MM.1S (cell line): Measurements from ENCODE around the gene LAMTOR5.

Experiments
- EZH2 ChIP-seq: fragments of 300-600 bp; sonication (generic); optimal IDR thresholded peaks from 2 replicates; pipeline ENCODE3; 2017; ENCODE audit warnings: low read depth, mild to moderate bottlenecking, antibody characterized with exemption, low read length, mixed read lengths
- TF ChIP-seq, protein P1 (sequence below): fragments of 300-600 bp; sonication (generic); IDR thresholded peaks from 2 replicates; pipeline ENCODE4 v1.5.1; 2016; ENCODE audit warnings: antibody characterized with exemption, low read length, mixed read lengths

DNA sequence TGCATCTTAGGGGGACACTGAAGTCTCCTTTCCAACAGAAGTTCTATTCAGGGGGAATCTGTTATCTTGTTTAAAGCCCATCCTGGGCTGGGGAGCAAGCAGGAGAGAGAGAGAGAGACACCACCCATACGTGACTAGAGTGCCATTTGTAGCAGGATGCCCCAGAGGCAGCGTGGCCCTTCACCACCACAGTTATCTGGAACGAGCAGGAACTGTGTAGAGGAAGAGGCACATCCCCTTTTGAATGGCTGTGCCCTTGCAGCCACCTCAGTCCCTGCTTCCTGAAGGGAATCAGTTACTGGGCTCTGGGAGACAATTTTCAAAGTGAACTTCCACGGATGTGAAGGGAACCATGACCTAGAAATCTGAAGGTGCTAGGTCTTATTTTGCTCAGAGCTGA, 19.4 kb upstream of the LAMTOR5 start:
- TF ChIP-seq, protein P1, sequence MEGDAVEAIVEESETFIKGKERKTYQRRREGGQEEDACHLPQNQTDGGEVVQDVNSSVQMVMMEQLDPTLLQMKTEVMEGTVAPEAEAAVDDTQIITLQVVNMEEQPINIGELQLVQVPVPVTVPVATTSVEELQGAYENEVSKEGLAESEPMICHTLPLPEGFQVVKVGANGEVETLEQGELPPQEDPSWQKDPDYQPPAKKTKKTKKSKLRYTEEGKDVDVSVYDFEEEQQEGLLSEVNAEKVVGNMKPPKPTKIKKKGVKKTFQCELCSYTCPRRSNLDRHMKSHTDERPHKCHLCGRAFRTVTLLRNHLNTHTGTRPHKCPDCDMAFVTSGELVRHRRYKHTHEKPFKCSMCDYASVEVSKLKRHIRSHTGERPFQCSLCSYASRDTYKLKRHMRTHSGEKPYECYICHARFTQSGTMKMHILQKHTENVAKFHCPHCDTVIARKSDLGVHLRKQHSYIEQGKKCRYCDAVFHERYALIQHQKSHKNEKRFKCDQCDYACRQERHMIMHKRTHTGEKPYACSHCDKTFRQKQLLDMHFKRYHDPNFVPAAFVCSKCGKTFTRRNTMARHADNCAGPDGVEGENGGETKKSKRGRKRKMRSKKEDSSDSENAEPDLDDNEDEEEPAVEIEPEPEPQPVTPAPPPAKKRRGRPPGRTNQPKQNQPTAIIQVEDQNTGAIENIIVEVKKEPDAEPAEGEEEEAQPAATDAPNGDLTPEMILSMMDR = no peak
- TF ChIP-seq EZH2 = no peak
